ENCODE data around the gene CDCP2. TPM values are rescaled to one million over a fixed set of nuclear protein-coding genes. Genes with fewer than 3 reads are reported as not detected.
"Not testable (repeated sequence)": the region's sequence is repeated elsewhere in the genome, so short reads cannot be mapped to it uniquely, and the experiment has no call there.

CDCP2 gene
- total RNA-seq, 1 donor from 2014 or later: not detected

GRCh38 chr1:54100500-54100899 lies 52.3 kb downstream of the CDCP2 start:
- Mint-ChIP-seq H3K4me3 (no peak overlapping the region), H3K4me1 (ENCODE audit: unreplicated experiment) (peaks cover 18% of the 10 kb centered on the region), H3K27ac (no peak overlapping the region), H3K9me3 (no peaks in the 10 kb centered on the region), H3K36me3 (peaks cover 8% of the 10 kb centered on the region), H3K27me3 (no peaks in the 10 kb centered on the region)
- DNase-seq (ENCODE audit: extremely low spot score, unreplicated experiment): no peak
- TF ChIP-seq, protein P1, sequence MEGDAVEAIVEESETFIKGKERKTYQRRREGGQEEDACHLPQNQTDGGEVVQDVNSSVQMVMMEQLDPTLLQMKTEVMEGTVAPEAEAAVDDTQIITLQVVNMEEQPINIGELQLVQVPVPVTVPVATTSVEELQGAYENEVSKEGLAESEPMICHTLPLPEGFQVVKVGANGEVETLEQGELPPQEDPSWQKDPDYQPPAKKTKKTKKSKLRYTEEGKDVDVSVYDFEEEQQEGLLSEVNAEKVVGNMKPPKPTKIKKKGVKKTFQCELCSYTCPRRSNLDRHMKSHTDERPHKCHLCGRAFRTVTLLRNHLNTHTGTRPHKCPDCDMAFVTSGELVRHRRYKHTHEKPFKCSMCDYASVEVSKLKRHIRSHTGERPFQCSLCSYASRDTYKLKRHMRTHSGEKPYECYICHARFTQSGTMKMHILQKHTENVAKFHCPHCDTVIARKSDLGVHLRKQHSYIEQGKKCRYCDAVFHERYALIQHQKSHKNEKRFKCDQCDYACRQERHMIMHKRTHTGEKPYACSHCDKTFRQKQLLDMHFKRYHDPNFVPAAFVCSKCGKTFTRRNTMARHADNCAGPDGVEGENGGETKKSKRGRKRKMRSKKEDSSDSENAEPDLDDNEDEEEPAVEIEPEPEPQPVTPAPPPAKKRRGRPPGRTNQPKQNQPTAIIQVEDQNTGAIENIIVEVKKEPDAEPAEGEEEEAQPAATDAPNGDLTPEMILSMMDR (conservative IDR thresholded peaks at IDR 0.05): no peak

- TF ChIP-seq, protein P1 (conservative IDR thresholded peaks at IDR 0.05): no peak
- H3K27me3 Mint-ChIP-seq: no peaks in the 10 kb centered on the region
- peaks cover 8% of the 10 kb centered on the region for H3K36me3 Mint-ChIP-seq
- H3K4me1 Mint-ChIP-seq (ENCODE audit: unreplicated experiment): peaks cover 23% of the 10 kb centered on the region
- H3K9me3 Mint-ChIP-seq: no peaks in the 10 kb centered on the region
- no peak for DNase-seq (ENCODE audit: extremely low spot score, unreplicated experiment)
- H3K27ac Mint-ChIP-seq: no peak overlapping the region
- H3K4me3 Mint-ChIP-seq: no peak overlapping the region
Observed at GRCh38 chr1:54099061-54099610, 53.7 kb downstream of the CDCP2 start.

- Mint-ChIP-seq H3K4me1 (ENCODE audit: unreplicated experiment) (peaks cover 28% of the 10 kb centered on the region), H3K9me3 (no peaks in the 10 kb centered on the region), H3K36me3 (no peaks in the 10 kb centered on the region), H3K4me3 (no peak overlapping the region), H3K27ac (no peak overlapping the region), H3K27me3 (no peaks in the 10 kb centered on the region)
- DNase-seq (ENCODE audit: extremely low spot score, unreplicated experiment): no peak
- TF ChIP-seq, protein P1 (conservative IDR thresholded peaks at IDR 0.05): no peak
Observed at GRCh38 chr1:54096877-54097240, 55.9 kb downstream of the CDCP2 start.

DNA sequence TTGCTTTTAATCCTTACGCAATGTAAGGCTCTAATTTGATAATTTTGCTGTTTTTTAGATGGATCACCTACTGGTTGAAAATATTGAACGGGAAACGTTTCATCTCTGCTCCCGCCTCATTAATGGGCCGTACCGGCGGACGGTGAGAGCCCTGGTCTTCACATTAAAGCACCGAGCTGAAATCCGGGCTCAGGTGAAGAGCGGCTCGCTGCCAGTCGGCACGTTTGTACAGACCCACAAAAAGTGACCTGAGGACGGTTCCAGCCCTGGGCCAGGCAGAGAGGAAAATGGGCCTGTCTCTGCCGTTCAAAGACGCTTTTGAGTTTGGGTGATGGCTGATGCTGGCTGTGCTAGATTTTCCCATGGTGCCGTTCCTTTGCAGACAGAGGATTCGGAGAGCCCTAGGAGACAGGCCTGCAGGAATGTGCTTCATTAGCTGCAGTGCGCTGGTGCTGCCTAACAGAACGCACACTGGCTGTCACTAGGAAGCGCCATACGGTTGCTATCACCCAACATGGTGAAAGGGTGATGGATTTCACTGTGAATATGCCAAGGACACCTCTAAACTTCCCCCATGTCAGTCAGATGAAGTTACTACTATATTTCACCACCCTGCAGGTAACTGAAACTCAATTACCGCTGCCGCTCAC lies 56.4 kb downstream of the CDCP2 start:
- Mint-ChIP-seq H3K27me3 (no peaks in the 10 kb centered on the region), H3K27ac (no peak overlapping the region), H3K4me3 (peak overlapping the region; percentile 40), H3K4me1 (ENCODE audit: unreplicated experiment) (peaks cover 28% of the 10 kb centered on the region), H3K9me3 (no peaks in the 10 kb centered on the region), H3K36me3 (no peaks in the 10 kb centered on the region)
- TF ChIP-seq, protein P1 (conservative IDR thresholded peaks at IDR 0.05): no peak
- no peak for DNase-seq (ENCODE audit: extremely low spot score, unreplicated experiment)

DNA sequence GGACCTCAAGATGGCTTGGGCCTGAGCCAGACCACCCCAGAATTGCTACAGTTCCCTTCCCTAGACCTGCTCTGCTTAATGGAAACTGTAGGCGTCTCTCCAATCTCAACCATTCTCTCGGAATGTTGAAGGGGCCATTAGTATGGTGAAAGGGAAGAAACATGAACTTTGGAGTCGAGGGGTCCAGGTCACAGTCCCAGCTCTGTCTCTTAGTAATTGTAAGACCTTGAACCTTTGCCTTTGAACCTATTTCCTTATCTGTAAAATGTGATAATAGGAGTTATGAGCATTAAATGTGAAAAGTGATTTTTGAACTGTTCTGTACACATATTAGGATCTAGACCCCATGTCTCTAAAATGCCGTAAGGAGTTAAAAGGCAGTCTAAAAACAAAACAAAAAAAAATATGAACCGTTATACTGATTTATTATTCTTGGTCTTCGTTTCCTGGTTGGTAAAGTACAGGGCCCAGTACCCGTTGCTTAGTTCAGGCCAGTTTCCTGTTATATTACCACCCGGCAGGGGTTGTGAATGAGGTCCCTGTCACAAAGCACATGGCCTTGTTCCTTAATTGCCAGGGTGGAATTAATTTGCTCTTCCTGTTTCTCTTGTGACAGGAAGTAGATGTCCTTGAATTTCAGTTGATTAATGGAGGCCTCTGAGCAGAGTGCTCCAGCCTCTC lies 57.1 kb downstream of the CDCP2 start:
- TF ChIP-seq, protein P1 (conservative IDR thresholded peaks at IDR 0.05): no peak
- DNase-seq (ENCODE audit: extremely low spot score, unreplicated experiment): no peak
- Mint-ChIP-seq H3K9me3 (no peaks in the 10 kb centered on the region), H3K4me1 (ENCODE audit: unreplicated experiment) (peaks cover 28% of the 10 kb centered on the region), H3K27ac (no peak overlapping the region), H3K4me3 (no peak overlapping the region), H3K36me3 (no peaks in the 10 kb centered on the region), H3K27me3 (no peaks in the 10 kb centered on the region)

GRCh38 chr1:54094730-54095105 lies 58.1 kb downstream of the CDCP2 start:
- not testable (repeated sequence) for H3K36me3 Mint-ChIP-seq; H3K27ac Mint-ChIP-seq; H3K9me3 Mint-ChIP-seq; DNase-seq (ENCODE audit: extremely low spot score, unreplicated experiment); H3K4me3 Mint-ChIP-seq; H3K27me3 Mint-ChIP-seq
- peaks cover 28% of the 10 kb centered on the region for H3K4me1 Mint-ChIP-seq (ENCODE audit: unreplicated experiment)

Measured in type B pancreatic cell (in vitro differentiated cells).